ENCODE measurements around the gene FAM114A1.
"Not testable (repeated sequence)": the region's sequence is repeated elsewhere in the genome, so short reads cannot be mapped to it uniquely, and the experiment has no call there.

FAM114A1 gene

DNA sequence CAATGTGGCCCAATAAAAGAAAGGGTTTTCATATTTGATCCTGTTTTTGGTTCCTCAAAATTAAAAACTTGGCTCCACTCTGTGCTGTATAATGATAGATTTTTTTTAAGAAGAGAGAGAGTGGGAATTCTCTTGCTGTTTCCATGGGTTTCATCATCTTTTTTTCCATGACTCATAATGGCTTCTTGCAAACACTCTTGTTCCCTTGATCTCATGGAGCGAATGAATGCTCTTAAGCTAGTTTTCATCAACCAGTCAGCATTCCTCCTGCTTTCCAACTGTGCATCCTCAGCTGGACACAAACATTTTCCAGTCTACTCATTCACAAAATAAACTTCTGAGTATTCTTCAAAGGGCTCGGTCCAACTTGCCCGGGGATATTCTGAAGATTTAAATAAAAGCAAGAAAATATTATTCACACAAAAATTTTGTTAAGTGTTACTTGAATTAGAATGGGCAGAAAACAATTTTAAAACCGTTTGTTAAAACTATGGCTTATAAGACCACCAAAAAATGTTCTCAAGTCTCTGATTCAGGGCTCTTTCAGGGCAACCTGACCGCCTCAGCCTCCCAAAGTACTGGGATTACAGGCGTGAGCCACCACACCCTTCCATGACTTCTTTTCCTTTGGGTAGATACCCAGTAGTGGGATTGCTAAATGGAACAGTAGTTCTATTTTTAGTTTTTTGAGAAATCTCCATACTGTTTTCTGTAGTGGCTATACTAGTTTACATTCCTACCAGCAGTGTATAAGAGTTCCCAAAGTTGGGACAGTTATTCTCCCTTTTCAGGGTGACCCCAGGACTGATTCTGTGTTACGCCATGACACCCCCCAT is 99.9 kb downstream of the FAM114A1 start:
- DNase-seq (ENCODE audit: low read depth in 2 of 2): no peak

- no peak for DNase-seq (ENCODE audit: low read depth in 2 of 2)
Measured at GRCh38 chr4:38968668-38969067, 101.1 kb downstream of the FAM114A1 start.

DNA sequence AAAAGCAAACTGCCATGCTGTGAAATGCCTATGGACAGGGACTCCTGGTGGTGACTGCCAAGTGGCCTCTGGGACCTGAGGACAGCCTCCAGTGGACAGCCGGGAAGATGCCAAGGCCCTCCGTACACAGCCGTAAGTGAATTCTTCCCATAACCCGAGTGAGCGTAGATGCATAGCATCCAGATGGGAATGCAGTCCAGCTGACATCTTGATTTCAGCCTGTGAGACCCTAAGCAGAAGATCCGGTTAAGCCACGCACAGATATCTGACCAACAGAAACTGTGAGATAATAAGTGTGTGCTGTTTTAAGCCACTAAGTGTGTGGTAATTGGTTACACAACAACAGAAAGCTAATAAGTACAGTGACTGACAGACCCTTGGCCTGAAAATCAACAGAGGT is 108.7 kb downstream of the FAM114A1 start:
- DNase-seq (ENCODE audit: low read depth in 2 of 2): no peak

- DNase-seq (ENCODE audit: low read depth in 2 of 2): no peak
Measured at GRCh38 chr4:38979081-38979480, 111.5 kb downstream of the FAM114A1 start.

GRCh38 chr4:38979511-38980230 is 112.1 kb downstream of the FAM114A1 start:
- DNase-seq (ENCODE audit: low read depth in 2 of 2): no peak

DNA sequence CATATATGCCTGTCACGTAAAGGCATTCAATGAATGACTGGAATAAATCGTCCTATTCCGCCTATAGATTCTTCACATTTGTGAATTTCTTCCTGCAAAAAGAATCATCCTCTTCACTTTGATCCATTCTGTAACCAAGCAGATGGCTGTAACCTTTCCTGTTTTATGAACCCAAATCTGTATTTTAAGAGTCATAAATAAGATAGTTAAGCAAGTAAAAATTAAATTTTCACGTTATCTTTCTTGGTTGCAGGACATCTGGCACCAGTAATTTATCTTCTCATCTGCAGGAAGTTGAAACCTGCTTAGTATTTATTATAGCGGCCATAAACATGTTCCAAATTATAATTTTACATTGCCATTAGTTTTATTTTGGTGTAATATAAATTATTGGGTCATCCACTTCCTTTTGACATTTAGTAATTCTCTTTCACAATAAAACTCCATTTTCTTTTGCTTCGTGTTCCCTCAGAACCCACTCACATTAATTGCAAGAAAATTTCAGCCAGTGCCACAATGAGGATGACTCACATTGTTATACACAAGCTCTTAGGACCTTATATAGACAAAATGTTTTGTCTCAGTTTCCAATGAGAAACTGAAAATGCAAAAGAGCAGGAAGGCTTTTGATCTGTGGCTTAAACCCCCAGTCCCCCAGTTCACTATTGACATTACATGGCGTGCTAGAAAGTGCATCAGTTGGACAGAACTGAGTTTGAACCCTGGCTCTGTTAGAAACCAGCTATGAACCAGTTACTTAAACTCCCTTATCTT is 113.5 kb downstream of the FAM114A1 start:
- no peak for DNase-seq (ENCODE audit: low read depth in 2 of 2)

GRCh38 chr4:38982361-38983095 is 114.9 kb downstream of the FAM114A1 start:
- DNase-seq (ENCODE audit: low read depth in 2 of 2): no peak

DNA sequence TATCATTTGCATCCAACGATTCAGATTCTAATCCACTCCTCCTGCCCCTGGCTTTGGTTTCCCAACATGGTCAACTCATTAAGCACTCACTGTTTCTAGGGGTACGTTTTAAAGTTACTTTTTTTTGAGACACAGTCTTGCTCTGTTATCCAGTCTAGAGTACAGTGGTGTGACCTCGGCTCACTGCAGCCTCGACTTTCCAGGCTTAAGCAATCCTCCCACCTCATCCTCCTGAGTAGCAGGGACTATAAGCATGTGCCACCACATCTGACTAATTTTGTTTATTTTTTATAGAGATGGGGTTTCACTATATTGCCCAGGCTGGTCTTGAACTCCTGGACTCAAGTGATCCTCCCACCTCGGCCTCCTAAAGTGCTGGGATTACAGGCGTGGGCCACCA is 115.7 kb downstream of the FAM114A1 start:
- DNase-seq (ENCODE audit: low read depth in 2 of 2): no peak

GRCh38 chr4:38983787-38984598 is 116.4 kb downstream of the FAM114A1 start:
- DNase-seq (ENCODE audit: low read depth in 2 of 2): no peak

- no peak for DNase-seq (ENCODE audit: low read depth in 2 of 2)
Measured at GRCh38 chr4:38985410-38986100, 117.9 kb downstream of the FAM114A1 start.

DNA sequence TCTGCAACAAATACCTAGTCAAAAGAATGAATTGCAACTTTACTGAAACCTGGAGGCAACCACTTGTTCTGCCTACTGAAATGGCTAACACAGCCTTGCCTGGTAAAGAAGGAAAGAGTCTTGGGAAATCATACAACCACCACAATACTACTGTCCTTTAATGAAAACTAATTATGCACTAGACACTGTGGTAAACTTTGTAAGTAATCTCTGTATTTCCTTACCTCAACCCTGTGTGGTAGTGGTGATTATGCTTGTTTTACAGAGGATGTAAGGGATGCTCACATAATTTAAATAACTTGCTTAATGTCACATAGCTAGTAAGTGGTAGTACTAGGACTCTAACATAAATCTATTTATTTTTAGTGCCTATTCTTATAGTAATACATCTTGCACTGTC is 119.9 kb downstream of the FAM114A1 start:
- no peak for DNase-seq (ENCODE audit: low read depth in 2 of 2)

DNA sequence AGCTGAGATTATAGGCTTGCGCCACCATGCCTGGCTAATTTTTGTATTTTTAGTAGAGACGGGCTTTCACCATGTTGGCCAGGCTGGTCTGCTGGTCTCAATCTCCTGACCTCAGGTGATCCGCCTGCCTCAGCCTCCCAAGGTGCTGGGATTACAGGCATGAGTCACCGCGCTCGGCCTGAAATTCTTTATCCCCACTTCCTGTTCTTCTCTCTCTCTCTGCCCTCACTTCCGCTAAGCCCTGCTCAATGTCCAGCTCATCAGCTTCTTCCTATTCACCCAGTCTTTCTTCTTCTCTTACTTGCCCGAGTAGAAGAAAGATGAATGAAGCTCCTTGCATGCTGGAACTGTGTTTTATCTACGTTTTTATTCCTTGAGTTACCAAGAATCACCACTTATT is 120.7 kb downstream of the FAM114A1 start:
- not testable (repeated sequence) for DNase-seq (ENCODE audit: low read depth in 2 of 2)

DNA sequence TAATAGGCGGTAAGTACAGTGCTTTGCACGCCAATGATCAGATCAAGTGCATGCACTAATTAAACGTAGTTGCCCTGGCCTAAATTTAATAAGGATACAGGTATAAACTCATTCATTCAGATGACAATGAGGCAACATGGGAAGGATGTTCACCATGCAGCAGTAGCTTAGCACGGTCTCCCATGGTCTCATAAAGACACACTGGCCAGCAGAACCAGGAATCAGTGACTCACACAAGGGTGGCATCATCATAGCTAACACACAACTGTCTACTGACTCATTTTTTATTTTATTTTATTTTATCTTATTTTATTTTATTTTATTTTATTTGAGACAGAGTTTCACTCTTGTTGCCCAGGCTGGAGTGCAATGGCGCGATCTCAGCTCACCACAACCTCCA is 121.9 kb downstream of the FAM114A1 start:
- no peak for DNase-seq (ENCODE audit: low read depth in 2 of 2)

DNA sequence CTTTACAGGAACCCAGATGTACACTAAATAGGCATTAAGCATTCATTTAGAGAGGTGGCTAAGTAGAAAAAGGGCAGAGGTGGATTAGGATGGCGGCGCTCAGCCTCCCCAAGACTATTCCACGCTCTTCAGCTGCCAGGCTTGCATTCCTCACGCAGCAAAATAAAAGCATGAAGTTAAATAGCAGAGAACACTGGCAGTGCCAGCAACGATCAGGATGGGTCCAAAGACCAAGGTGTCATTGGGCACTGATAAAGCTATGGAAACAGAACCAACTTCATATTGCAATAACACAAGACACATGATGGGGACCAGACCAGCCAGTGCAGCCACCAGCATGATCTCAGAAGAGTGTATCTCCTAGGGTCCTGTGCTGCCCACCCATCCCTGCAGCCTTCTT is 122.6 kb downstream of the FAM114A1 start:
- no peak for DNase-seq (ENCODE audit: low read depth in 2 of 2)

GRCh38 chr4:38993683-38994082 is 126.1 kb downstream of the FAM114A1 start:
- DNase-seq (ENCODE audit: low read depth in 2 of 2): no peak

DNA sequence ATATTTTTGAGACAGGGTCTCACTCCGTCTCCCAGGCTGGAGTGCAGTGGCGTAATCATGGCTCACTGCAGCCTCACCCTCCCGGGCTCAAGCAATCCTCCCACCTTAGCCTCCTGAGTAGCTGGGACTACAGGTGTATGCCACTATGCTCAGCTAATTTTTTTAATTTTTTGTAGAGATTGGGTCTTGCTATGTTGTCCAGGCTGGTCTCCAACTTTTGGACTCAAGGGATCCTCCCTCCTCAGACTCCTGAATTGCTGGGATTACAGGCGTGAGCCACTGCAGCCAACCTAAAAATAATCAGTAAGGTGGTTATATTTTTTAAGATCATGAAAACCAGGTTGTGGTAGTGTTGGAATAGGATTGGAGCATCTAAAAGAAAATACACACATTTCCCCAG is 126.5 kb downstream of the FAM114A1 start:
- DNase-seq (ENCODE audit: low read depth in 2 of 2): no peak
